K562 (cell line): ENCODE measurements around the gene MFAP3. TPM values are rescaled to one million over a fixed set of nuclear protein-coding genes. Genes with fewer than 3 reads are reported as not detected.

Experiments
- ARID2 ChIP-seq: fragments of 450-650 bp; IDR thresholded peaks from 2 replicates; pipeline ENCODE4 v1.6.1; 2017; ENCODE audit warnings: antibody characterized with exemption, mild to moderate bottlenecking
- BHLHE40 ChIP-seq: IDR thresholded peaks from 2 replicates; pipeline ENCODE4 v1.6.1; 2011; ENCODE audit warnings: low read length, improper control_type of control experiment
- CCAR2 ChIP-seq: fragments of 200-400 bp; formaldehyde crosslinking; IDR thresholded peaks from 2 replicates; pipeline ENCODE4 v1.6.1; 2017; ENCODE audit warnings: mild to moderate bottlenecking, low read depth, low read length
- CCNT2 ChIP-seq: IDR thresholded peaks from 2 replicates; pipeline ENCODE4 v1.6.1; 2011; ENCODE audit warnings: borderline replicate concordance, low read depth, mild to moderate bottlenecking, moderate library complexity, mixed read lengths, low read length; ENCODE audit not compliant: insufficient read length; ENCODE audit errors: extremely low read depth
- DEAF1 ChIP-seq: fragments of 450-650 bp; formaldehyde crosslinking; IDR thresholded peaks from 2 replicates; pipeline ENCODE4 v1.4.0; 2020; ENCODE audit warnings: mild to moderate bottlenecking, moderate library complexity
- ESRRB ChIP-seq: fragments of 250-450 bp; sonication (Bioruptor Pico); IDR thresholded peaks from 2 replicates; pipeline ENCODE4 v1.5.0; 2020; ENCODE audit warnings: mild to moderate bottlenecking, moderate library complexity, borderline replicate concordance
- GATAD2B ChIP-seq: fragments of 450-650 bp; IDR thresholded peaks from 2 replicates; pipeline ENCODE4 v1.6.1; 2017; ENCODE audit warnings: mild to moderate bottlenecking, borderline replicate concordance
- HMGN3 ChIP-seq: IDR thresholded peaks from 2 replicates; pipeline ENCODE4 v1.6.1; 2011; ENCODE audit warnings: borderline replicate concordance, low read depth, mild to moderate bottlenecking, mixed read lengths, low read length; ENCODE audit not compliant: insufficient read length; ENCODE audit errors: extremely low read depth
- KDM1A ChIP-seq, 2 experiments: fragments of 450-650 bp; IDR thresholded peaks; 2 replicates each; pipeline ENCODE4 v1.6.1; 2016; ENCODE audit warnings: mild to moderate bottlenecking in 2 of 2
- KDM5B ChIP-seq: fragments of 200-600 bp; sonication (generic); IDR thresholded peaks from 2 replicates; pipeline ENCODE4 v1.6.1; 2012; ENCODE audit warnings: low read depth, mild to moderate bottlenecking, moderate library complexity, low read length, control low read depth, inconsistent platforms; ENCODE audit not compliant: insufficient replicate concordance
- MIER1 ChIP-seq: fragments of 450-650 bp; IDR thresholded peaks from 2 replicates; pipeline ENCODE4 v1.6.1; 2016; ENCODE audit warnings: antibody characterized with exemption, mild to moderate bottlenecking, low read depth
- MTA1 ChIP-seq: fragments of 450-650 bp; IDR thresholded peaks from 2 replicates; pipeline ENCODE4 v1.6.1; 2017; ENCODE audit warnings: borderline replicate concordance
- MYNN ChIP-seq, 2 experiments: sonication (generic); formaldehyde crosslinking in 1 of 2; IDR thresholded peaks; 2 replicates each; pipeline versions ENCODE4 v1.5.0 to v1.6.1; 2016 to 2020; ENCODE audit warnings: antibody characterized with exemption in 1 of 2, missing genetic modification reagents in 1 of 2
- NONO ChIP-seq, 2 experiments: fragments of 200-400 bp in 1 of 2; fragments of 450-650 bp in 1 of 2; formaldehyde crosslinking in 1 of 2; IDR thresholded peaks; 2 replicates each; pipeline ENCODE4 v1.6.1; 2017; ENCODE audit warnings: low read depth in 2 of 2, mild to moderate bottlenecking in 2 of 2, moderate library complexity in 2 of 2, low read length in 1 of 2
- PTBP1 ChIP-seq: fragments of 200-400 bp; formaldehyde crosslinking; IDR thresholded peaks from 2 replicates; pipeline ENCODE4 v1.6.1; 2017; ENCODE audit warnings: low read depth, low read length
- TAF15 ChIP-seq: fragments of 200-400 bp; formaldehyde crosslinking; IDR thresholded peaks from 2 replicates; pipeline ENCODE4 v1.6.1; 2017; ENCODE audit warnings: mild to moderate bottlenecking, low read depth, low read length, moderate library complexity
- TFAP4 ChIP-seq: sonication (generic); formaldehyde crosslinking; IDR thresholded peaks from 2 replicates; pipeline ENCODE4 v1.8.0; 2022; ENCODE audit warnings: missing genetic modification reagents, mild to moderate bottlenecking, moderate library complexity, borderline replicate concordance
- TRIM24 ChIP-seq, 2 experiments: fragments of 450-650 bp; IDR thresholded peaks; 2 replicates each; pipeline ENCODE4 v1.6.1; 2016
- ZNF583 ChIP-seq: fragments of 250-450 bp; sonication (Bioruptor Pico); IDR thresholded peaks from 2 replicates; pipeline ENCODE4 v1.4.0; 2020
- ZNF609 ChIP-seq: sonication (generic); formaldehyde crosslinking; IDR thresholded peaks from 2 replicates; pipeline ENCODE4 v1.8.1; 2023; ENCODE audit warnings: missing genetic modification reagents, mild to moderate bottlenecking, borderline replicate concordance
- ZNF77 ChIP-seq: fragments of 250-450 bp; sonication (Bioruptor Pico); IDR thresholded peaks from 2 replicates; pipeline ENCODE4 v1.5.0; 2020
- ZNF778 ChIP-seq: fragments of 450-650 bp; formaldehyde crosslinking; IDR thresholded peaks from 2 replicates; pipeline ENCODE4 v1.4.0; 2020; ENCODE audit warnings: mild to moderate bottlenecking, moderate library complexity
- polyA plus RNA-seq, 8 experiments: library from polyadenylated mRNA; depleted of rRNA in 4 of 8; stranded (reverse) in 5 of 8; unstranded in 3 of 8; fragments of >200 nt; fragmentation: Nextera tagmentation in 2 of 8; fragmentation: Illumina TruSeq in 1 of 8; extraction: Ambion mirVana in 2 of 8; extraction: Trizol in 1 of 8; gene quantifications; 2 replicates each; pipeline versions ENCODE4 v1.2.1 to v1.2.3, GENCODE V29; 2011 to 2014; ENCODE audit warnings: inconsistent platforms in 1 of 8, missing spikeins in 1 of 8
- total RNA-seq, 7 experiments: library from RNA; depleted of rRNA in 6 of 7; stranded (reverse); fragments of >200 nt in 6 of 7; fragmentation: Illumina TruSeq in 2 of 7; extraction: Trizol in 2 of 7; gene quantifications; 2 replicates each; pipeline versions ENCODE4 v1.2.1 to v1.2.3, GENCODE V29; 2011 to 2021; ENCODE audit warnings: low replicate concordance in 1 of 7

MFAP3 gene
- total and polyA plus RNA-seq, 9 of the 15 experiments (the other 6 are each of a cell fraction or from before 2014, with no cell fraction given): 9.5 to 39.1 (median 20.7) TPM

DNA sequence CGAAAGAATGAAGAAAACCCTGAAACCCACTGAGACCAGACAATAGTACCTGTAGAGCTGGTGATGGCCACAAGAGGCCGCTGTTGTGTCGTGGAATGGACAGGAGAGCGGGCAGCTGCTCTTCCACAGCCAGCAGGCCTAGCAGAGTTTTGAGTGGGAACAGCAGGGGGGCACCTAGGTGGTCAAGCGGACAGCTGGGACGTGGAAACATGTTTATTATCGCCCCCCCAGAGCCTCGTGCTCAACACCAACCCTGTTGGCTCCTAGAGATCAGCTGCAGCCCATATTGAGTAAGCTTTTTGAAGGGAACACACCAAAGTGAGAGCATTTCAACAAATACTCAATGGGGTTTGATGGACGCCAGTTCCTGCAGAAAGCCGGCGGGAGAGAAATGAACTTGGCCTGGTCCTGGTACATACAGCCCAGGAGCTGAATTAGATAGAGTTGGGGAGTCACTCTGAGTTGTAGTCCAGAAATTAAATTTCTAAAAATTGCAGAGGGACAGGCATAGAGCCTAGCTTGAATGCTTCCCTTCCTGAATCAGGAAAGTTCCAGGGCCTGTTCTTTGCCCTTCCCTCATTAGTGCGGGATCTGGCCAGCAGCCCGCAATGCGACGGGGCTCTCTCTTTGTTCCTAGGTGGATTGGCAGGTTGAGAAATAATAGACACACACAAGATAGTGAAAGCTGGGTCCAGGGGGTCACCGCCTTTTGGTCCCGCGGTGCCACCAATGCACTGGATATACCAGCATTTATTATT is 33.8 kb downstream of the MFAP3 start (continued):
- TF ChIP-seq ZNF609 (CRISPR knock-in tag) (no peak), CCAR2 (no peak), MIER1 (no peak), ZNF778 (CRISPR knock-in tag) (no peak), NONO (IDR thresholded peaks at IDR 0.05; ENCODE audit: low read depth in 2 of 2, low read length in 1 of 2) (no peak), CCNT2 (no peak), BHLHE40 (no peak), ESRRB (CRISPR knock-in tag) (no peak), ZNF77 (CRISPR knock-in tag) (no peak), TAF15 (no peak), MTA1 (no peak), PTBP1 (no peak), ARID2 (peak; percentile 91), ZNF583 (CRISPR knock-in tag) (no peak), MYNN (IDR thresholded peaks at IDR 0.05) (0 out of 2 replicates have a peak, but pooled peaks have one; percentile 48), MYNN (CRISPR knock-in tag; IDR thresholded peaks at IDR 0.05) (no peak), DEAF1 (CRISPR knock-in tag) (peak; percentile 88), TFAP4 (CRISPR knock-in tag) (peak; percentile 85), KDM1A (IDR thresholded peaks at IDR 0.05) (no peak), KDM5B (no peak), HMGN3 (no peak), GATAD2B (no peak), TRIM24 (IDR thresholded peaks at IDR 0.05) (no peak)
